Astrocyte of the spinal cord (primary cell): ENCODE measurements around the gene MRI1.
"Not testable (repeated sequence)": the region's sequence is repeated elsewhere in the genome, so short reads cannot be mapped to it uniquely, and the experiment has no call there.

Experiments
- DNase-seq: peaks from one replicate; pipeline ENCODE4 v3.0.0; 2011; ENCODE audit warnings: low read depth, low spot score
- H3K4me3 ChIP-seq: 2 replicates; pipeline ENCODE4 v1.5.1; 2011; ENCODE audit warnings: low read depth, mild to moderate bottlenecking, low read length, moderate library complexity
- in situ Hi-C: cut with HindIII; loops from 2 replicates; pipeline ENCODE4 v1.10.0; 2017; ENCODE audit warnings: low sequenced_read_pairs
- TF ChIP-seq, protein P1 (sequence below): IDR thresholded peaks from 2 replicates; pipeline ENCODE4 v1.5.1; 2012; ENCODE audit warnings: low read depth, mild to moderate bottlenecking, low read length, inconsistent platforms

MRI1 gene

DNA sequence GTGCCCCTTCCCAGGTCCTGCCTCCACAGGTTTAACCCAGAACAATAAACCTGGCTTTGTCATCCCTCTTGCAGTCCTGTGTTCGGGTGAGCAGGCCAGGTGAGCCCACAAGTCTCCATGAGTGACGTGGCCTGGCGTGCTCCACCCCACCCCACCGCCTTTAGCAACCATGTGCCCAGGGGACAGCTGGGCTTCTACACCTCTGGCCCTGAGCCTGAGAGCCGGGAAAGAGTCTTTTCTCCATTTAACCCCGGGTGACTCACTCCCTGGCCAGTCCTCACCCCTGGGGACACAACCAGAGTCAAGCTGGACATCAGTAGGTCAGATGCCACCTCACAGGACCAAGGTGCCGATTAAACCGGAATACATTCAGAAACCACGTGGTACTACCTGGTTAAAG, 14.1 kb downstream of the MRI1 start:
- in situ Hi-C loops, result no loop called here

GRCh38 chr19:13778847-13779246, 14.5 kb downstream of the MRI1 start:
- H3K4me3 ChIP-seq, result no peak overlapping the region
- DNase-seq, result no peak
- in situ Hi-C loops, result no loop called here
- TF ChIP-seq, protein P1, sequence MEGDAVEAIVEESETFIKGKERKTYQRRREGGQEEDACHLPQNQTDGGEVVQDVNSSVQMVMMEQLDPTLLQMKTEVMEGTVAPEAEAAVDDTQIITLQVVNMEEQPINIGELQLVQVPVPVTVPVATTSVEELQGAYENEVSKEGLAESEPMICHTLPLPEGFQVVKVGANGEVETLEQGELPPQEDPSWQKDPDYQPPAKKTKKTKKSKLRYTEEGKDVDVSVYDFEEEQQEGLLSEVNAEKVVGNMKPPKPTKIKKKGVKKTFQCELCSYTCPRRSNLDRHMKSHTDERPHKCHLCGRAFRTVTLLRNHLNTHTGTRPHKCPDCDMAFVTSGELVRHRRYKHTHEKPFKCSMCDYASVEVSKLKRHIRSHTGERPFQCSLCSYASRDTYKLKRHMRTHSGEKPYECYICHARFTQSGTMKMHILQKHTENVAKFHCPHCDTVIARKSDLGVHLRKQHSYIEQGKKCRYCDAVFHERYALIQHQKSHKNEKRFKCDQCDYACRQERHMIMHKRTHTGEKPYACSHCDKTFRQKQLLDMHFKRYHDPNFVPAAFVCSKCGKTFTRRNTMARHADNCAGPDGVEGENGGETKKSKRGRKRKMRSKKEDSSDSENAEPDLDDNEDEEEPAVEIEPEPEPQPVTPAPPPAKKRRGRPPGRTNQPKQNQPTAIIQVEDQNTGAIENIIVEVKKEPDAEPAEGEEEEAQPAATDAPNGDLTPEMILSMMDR, result no peak

More for the DNA sequence above, 14.1 kb downstream of the MRI1 start:
- DNase-seq, result no peak
- TF ChIP-seq, protein P1, result no peak
- H3K4me3 ChIP-seq, result no peak overlapping the region

DNA sequence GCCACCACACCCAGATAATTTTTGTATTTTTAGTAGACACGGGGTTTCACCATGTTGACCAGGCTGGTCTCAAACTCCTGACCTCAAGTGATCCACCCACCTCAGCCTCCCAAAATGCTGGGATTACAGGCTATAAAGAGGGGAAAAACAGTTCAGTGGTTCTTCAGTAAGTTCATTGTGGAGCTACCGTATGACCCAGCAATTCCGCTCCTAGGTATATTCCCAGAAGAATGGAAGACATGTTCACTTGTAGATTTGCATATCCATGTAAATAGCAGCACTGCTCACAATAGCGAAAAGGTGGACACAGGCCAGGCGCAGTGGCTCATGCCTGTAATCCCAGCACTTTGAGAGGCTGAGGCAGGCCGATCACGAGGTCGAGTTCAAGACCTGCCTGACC, 15.5 kb downstream of the MRI1 start:
- H3K4me3 ChIP-seq, DNase-seq, in situ Hi-C loops: not testable (repeated sequence)

DNA sequence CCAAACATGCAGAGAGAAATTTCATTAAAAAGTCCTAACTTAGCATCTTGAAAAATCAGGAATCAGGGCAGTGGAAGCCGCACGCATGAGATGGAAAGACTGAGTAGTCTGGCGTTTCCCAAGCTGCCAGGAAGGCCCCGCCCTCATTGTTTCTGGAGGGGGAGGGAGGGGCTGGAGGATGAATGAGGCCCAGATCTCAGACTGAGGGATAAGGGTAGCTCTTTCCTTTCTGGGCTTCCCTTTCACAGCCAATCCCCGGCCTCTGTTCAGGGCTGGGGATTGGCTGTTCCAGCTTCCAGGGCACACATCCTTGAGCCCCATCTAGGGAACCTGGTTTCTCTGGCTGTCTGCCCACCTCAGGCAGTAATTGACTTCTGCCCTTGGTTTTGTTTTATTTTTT, 17.2 kb downstream of the MRI1 start:
- in situ Hi-C loops, result no loop called here
- no peak overlapping the region for H3K4me3 ChIP-seq
- TF ChIP-seq, protein P1, result no peak
- peak; percentile 85 for DNase-seq

- TF ChIP-seq, protein P1, result no peak
- peak; percentile 47 for DNase-seq
- H3K4me3 ChIP-seq, result no peak overlapping the region
- in situ Hi-C loops, result no loop called here
Measured at GRCh38 chr19:13782537-13782936, 18.2 kb downstream of the MRI1 start.

- in situ Hi-C loops, result no loop called here
- H3K4me3 ChIP-seq, result no peak overlapping the region
- TF ChIP-seq, protein P1, result no peak
- no peak for DNase-seq
Measured at GRCh38 chr19:13783565-13784500, 19.5 kb downstream of the MRI1 start.

DNA sequence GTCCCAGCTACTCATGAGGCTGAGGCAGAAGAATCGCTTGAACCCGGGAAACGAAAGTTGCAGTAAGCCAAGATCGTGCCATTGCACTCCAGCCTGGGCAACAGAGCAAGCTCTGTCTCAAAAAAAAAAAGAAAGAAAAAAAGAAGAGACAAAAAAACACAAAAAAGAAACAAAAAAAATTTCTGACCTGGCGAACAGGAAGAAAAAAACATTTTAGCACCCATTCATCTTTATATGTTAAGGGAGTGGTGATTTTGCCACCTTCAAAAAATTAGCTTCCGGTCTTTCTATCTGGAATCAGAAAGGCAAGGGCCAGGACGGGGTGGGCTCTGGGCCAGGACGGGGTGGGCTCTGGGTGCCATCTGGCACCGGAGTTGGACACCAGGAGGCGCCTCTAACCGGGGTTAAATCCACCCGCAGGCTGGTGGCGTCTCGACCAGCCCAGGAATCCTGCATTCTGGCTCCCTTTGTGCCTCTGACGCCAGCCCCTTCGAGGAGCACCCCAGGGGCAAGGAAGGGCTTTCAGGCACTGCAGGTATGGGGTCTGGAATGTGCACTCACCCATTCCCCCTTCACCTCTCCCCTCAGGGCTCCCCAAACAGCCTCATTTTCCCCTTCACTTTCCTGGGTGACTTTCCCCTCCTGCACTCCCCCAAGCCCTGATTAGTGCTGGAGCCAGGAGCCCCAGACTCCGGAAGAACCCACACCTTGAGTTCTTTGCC, 20.6 kb downstream of the MRI1 start:
- H3K4me3 ChIP-seq, result no peak overlapping the region
- in situ Hi-C loops, result no loop called here
- TF ChIP-seq, protein P1, result peak; percentile 73
- peak; percentile 63 for DNase-seq
